ENCODE results near the gene CHRM2.

The CHRM2 gene

GRCh38 chr7:136957391-136957790, 88.9 kb downstream of the CHRM2 start:
- Histone ChIP-seq H3K9me3 (ENCODE audit: insufficient read depth, low read depth, low read length) (no peaks in the 10 kb centered on the region), H3K9ac (ENCODE audit: low read depth, low read length) (no peak overlapping the region), H3K27ac (ENCODE audit: low read depth, low read length) (no peak overlapping the region), H3K4me3 (ENCODE audit: low read length) (no peak overlapping the region), H3K36me3 (ENCODE audit: insufficient read depth, low read length) (no peaks in the 10 kb centered on the region), H3K27me3 (ENCODE audit: insufficient read depth, low read length) (no peaks in the 10 kb centered on the region), H3K4me1 (ENCODE audit: insufficient read depth, low read length) (no peaks in the 10 kb centered on the region)
- no CpG with 5 or more reads among the region's 2 CpGs for WGBS

GRCh38 chr7:136958016-136958415, 89.6 kb downstream of the CHRM2 start:
- no peaks in the 10 kb centered on the region for H3K27me3 ChIP-seq (ENCODE audit: insufficient read depth, low read length)
- 95% methylated on average over 2 of the region's 2 CpGs for WGBS
- H3K36me3 ChIP-seq (ENCODE audit: insufficient read depth, low read length), result no peaks in the 10 kb centered on the region
- H3K4me3 ChIP-seq (ENCODE audit: low read length), result no peak overlapping the region
- no peaks in the 10 kb centered on the region for H3K9me3 ChIP-seq (ENCODE audit: insufficient read depth, low read depth, low read length)
- H3K9ac ChIP-seq (ENCODE audit: low read depth, low read length), result no peak overlapping the region
- no peaks in the 10 kb centered on the region for H3K4me1 ChIP-seq (ENCODE audit: insufficient read depth, low read length)
- no peak overlapping the region for H3K27ac ChIP-seq (ENCODE audit: low read depth, low read length)

- 89% methylated on average over 1 of the region's 1 CpG for WGBS
- H3K36me3 ChIP-seq (ENCODE audit: insufficient read depth, low read length), result no peaks in the 10 kb centered on the region
These were observed 95.9 kb downstream of the CHRM2 start for GRCh38 chr7:136964347-136964746.

GRCh38 chr7:136966825-136967224, 98.4 kb downstream of the CHRM2 start:
- no peaks in the 10 kb centered on the region for H3K36me3 ChIP-seq (ENCODE audit: insufficient read depth, low read length)
- no peaks in the 10 kb centered on the region for H3K4me1 ChIP-seq (ENCODE audit: insufficient read depth, low read length)
- 100% methylated on average over 1 of the region's 1 CpG for WGBS
- no peaks in the 10 kb centered on the region for H3K9me3 ChIP-seq (ENCODE audit: insufficient read depth, low read depth, low read length)
- H3K27ac ChIP-seq (ENCODE audit: low read depth, low read length), result no peak overlapping the region
- H3K27me3 ChIP-seq (ENCODE audit: insufficient read depth, low read length), result no peaks in the 10 kb centered on the region
- H3K9ac ChIP-seq (ENCODE audit: low read depth, low read length), result no peak overlapping the region
- H3K4me3 ChIP-seq (ENCODE audit: low read length), result no peak overlapping the region

More at GRCh38 chr7:136964347-136964746, 95.9 kb downstream of the CHRM2 start:
- Histone ChIP-seq H3K4me1 (ENCODE audit: insufficient read depth, low read length) (no peaks in the 10 kb centered on the region), H3K4me3 (ENCODE audit: low read length) (no peak overlapping the region), H3K9ac (ENCODE audit: low read depth, low read length) (no peak overlapping the region), H3K27me3 (ENCODE audit: insufficient read depth, low read length) (no peaks in the 10 kb centered on the region), H3K27ac (ENCODE audit: low read depth, low read length) (no peak overlapping the region), H3K9me3 (ENCODE audit: insufficient read depth, low read depth, low read length) (no peaks in the 10 kb centered on the region)

GRCh38 chr7:136969761-136970160, 101.3 kb downstream of the CHRM2 start:
- Histone ChIP-seq H3K9ac (ENCODE audit: low read depth, low read length) (no peak overlapping the region), H3K9me3 (ENCODE audit: insufficient read depth, low read depth, low read length) (no peaks in the 10 kb centered on the region), H3K27ac (ENCODE audit: low read depth, low read length) (no peak overlapping the region), H3K36me3 (ENCODE audit: insufficient read depth, low read length) (no peaks in the 10 kb centered on the region), H3K4me3 (ENCODE audit: low read length) (no peak overlapping the region), H3K27me3 (ENCODE audit: insufficient read depth, low read length) (no peaks in the 10 kb centered on the region), H3K4me1 (ENCODE audit: insufficient read depth, low read length) (no peaks in the 10 kb centered on the region)
- 74% methylated on average over 2 of the region's 2 CpGs for WGBS

GRCh38 chr7:136971776-136972175, 103.3 kb downstream of the CHRM2 start:
- Histone ChIP-seq H3K9me3 (ENCODE audit: insufficient read depth, low read depth, low read length) (no peaks in the 10 kb centered on the region), H3K9ac (ENCODE audit: low read depth, low read length) (no peak overlapping the region), H3K36me3 (ENCODE audit: insufficient read depth, low read length) (no peaks in the 10 kb centered on the region), H3K27me3 (ENCODE audit: insufficient read depth, low read length) (no peaks in the 10 kb centered on the region), H3K27ac (ENCODE audit: low read depth, low read length) (no peak overlapping the region), H3K4me3 (ENCODE audit: low read length) (no peak overlapping the region), H3K4me1 (ENCODE audit: insufficient read depth, low read length) (peaks cover 4% of the 10 kb centered on the region; the same call in 1 of the 2 replicates)
- WGBS, result 100% methylated on average over 2 of the region's 2 CpGs

GRCh38 chr7:136976504-136977251, 108.2 kb downstream of the CHRM2 start:
- Histone ChIP-seq H3K9ac (ENCODE audit: low read depth, low read length) (no peak overlapping the region), H3K27ac (ENCODE audit: low read depth, low read length) (no peak overlapping the region), H3K27me3 (ENCODE audit: insufficient read depth, low read length) (no peaks in the 10 kb centered on the region), H3K4me1 (ENCODE audit: insufficient read depth, low read length) (peaks cover 4% of the 10 kb centered on the region; the same call in 1 of the 2 replicates), H3K4me3 (ENCODE audit: low read length) (no peak overlapping the region), H3K9me3 (ENCODE audit: insufficient read depth, low read depth, low read length) (no peaks in the 10 kb centered on the region), H3K36me3 (ENCODE audit: insufficient read depth, low read length) (no peaks in the 10 kb centered on the region)
- WGBS, result 60% methylated on average over 2 of the region's 2 CpGs

- Histone ChIP-seq H3K9ac (ENCODE audit: low read depth, low read length) (no peak overlapping the region), H3K36me3 (ENCODE audit: insufficient read depth, low read length) (no peaks in the 10 kb centered on the region), H3K9me3 (ENCODE audit: insufficient read depth, low read depth, low read length) (no peaks in the 10 kb centered on the region), H3K27me3 (ENCODE audit: insufficient read depth, low read length) (no peaks in the 10 kb centered on the region), H3K4me1 (ENCODE audit: insufficient read depth, low read length) (no peaks in the 10 kb centered on the region), H3K4me3 (ENCODE audit: low read length) (no peak overlapping the region), H3K27ac (ENCODE audit: low read depth, low read length) (no peak overlapping the region)
- WGBS, result 86% methylated on average over 3 of the region's 3 CpGs
These were observed 124.9 kb downstream of the CHRM2 start for GRCh38 chr7:136993377-136993776.

- Histone ChIP-seq H3K4me3 (ENCODE audit: low read length) (no peak overlapping the region), H3K4me1 (ENCODE audit: insufficient read depth, low read length) (peaks cover 7% of the 10 kb centered on the region; the same call in 1 of the 2 replicates), H3K27ac (ENCODE audit: low read depth, low read length) (no peak overlapping the region), H3K9ac (ENCODE audit: low read depth, low read length) (no peak overlapping the region), H3K36me3 (ENCODE audit: insufficient read depth, low read length) (no peaks in the 10 kb centered on the region), H3K9me3 (ENCODE audit: insufficient read depth, low read depth, low read length) (no peaks in the 10 kb centered on the region), H3K27me3 (ENCODE audit: insufficient read depth, low read length) (no peaks in the 10 kb centered on the region)
These were observed 129.3 kb downstream of the CHRM2 start for GRCh38 chr7:136997735-136998134.

- Histone ChIP-seq H3K9me3 (ENCODE audit: insufficient read depth, low read depth, low read length) (no peaks in the 10 kb centered on the region), H3K36me3 (ENCODE audit: insufficient read depth, low read length) (no peaks in the 10 kb centered on the region), H3K9ac (ENCODE audit: low read depth, low read length) (no peak overlapping the region), H3K4me3 (ENCODE audit: low read length) (no peak overlapping the region), H3K27ac (ENCODE audit: low read depth, low read length) (no peak overlapping the region), H3K4me1 (ENCODE audit: insufficient read depth, low read length) (peaks cover 7% of the 10 kb centered on the region; the same call in 1 of the 2 replicates), H3K27me3 (ENCODE audit: insufficient read depth, low read length) (no peaks in the 10 kb centered on the region)
- WGBS, result no CpG with 5 or more reads among the region's 2 CpGs
These were observed 130.0 kb downstream of the CHRM2 start for GRCh38 chr7:136998495-136998894.

GRCh38 chr7:137000621-137001020, 132.2 kb downstream of the CHRM2 start:
- Histone ChIP-seq H3K9ac (ENCODE audit: low read depth, low read length) (no peak overlapping the region), H3K27me3 (ENCODE audit: insufficient read depth, low read length) (no peaks in the 10 kb centered on the region), H3K27ac (ENCODE audit: low read depth, low read length) (no peak overlapping the region), H3K4me1 (ENCODE audit: insufficient read depth, low read length) (peaks cover 7% of the 10 kb centered on the region; the same call in 1 of the 2 replicates), H3K9me3 (ENCODE audit: insufficient read depth, low read depth, low read length) (no peaks in the 10 kb centered on the region), H3K36me3 (ENCODE audit: insufficient read depth, low read length) (no peaks in the 10 kb centered on the region), H3K4me3 (ENCODE audit: low read length) (no peak overlapping the region)
- no CpG with 5 or more reads among the region's 2 CpGs for WGBS

GRCh38 chr7:137001041-137001440, 132.6 kb downstream of the CHRM2 start:
- peaks cover 7% of the 10 kb centered on the region; the same call in 1 of the 2 replicates for H3K4me1 ChIP-seq (ENCODE audit: insufficient read depth, low read length)
- no peak overlapping the region for H3K4me3 ChIP-seq (ENCODE audit: low read length)
- WGBS, result 26% methylated on average over 1 of the region's 2 CpGs
- H3K9ac ChIP-seq (ENCODE audit: low read depth, low read length), result no peak overlapping the region
- H3K9me3 ChIP-seq (ENCODE audit: insufficient read depth, low read depth, low read length), result no peaks in the 10 kb centered on the region
- no peaks in the 10 kb centered on the region for H3K36me3 ChIP-seq (ENCODE audit: insufficient read depth, low read length)
- no peaks in the 10 kb centered on the region for H3K27me3 ChIP-seq (ENCODE audit: insufficient read depth, low read length)
- no peak overlapping the region for H3K27ac ChIP-seq (ENCODE audit: low read depth, low read length)

All from HUES64 (cell line).